Measurements from ENCODE around the gene GAGE12G.
"Not testable (repeated sequence)": the region's sequence is repeated elsewhere in the genome, so short reads cannot be mapped to it uniquely, and the experiment has no call there.

GAGE12G gene

DNA sequence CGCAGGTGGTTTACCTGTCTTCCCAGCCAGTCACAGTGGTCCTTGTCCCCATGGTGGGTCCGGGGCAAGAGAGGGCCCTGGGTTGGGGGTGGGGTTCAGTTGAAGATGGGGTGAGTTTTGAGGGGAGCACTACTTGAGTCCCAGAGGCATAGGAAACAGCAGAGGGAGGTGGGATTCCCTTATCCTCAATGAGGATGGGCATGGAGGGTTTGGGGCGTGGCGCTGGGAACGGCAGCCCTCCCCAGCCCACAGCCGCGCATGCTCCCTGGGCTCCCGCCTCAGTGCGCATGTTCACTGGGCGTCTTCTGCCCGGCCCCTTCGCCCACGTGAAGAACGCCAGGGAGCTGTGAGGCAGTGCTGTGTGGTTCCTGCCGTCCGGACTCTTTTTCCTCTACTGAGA lies at the start of gene GAGE12G:
GAGE12G (plus strand) TSS at position 301 of the 400 bp plus-strand sequence. CDS start 1,155 bp downstream, outside the sequence.
- not testable (repeated sequence) for DNase-seq

DNA sequence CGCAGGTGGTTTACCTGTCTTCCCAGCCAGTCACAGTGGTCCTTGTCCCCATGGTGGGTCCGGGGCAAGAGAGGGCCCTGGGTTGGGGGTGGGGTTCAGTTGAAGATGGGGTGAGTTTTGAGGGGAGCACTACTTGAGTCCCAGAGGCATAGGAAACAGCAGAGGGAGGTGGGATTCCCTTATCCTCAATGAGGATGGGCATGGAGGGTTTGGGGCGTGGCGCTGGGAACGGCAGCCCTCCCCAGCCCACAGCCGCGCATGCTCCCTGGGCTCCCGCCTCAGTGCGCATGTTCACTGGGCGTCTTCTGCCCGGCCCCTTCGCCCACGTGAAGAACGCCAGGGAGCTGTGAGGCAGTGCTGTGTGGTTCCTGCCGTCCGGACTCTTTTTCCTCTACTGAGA lies 38.3 kb upstream of the GAGE12G start, which contains the start of gene GAGE12C:
GAGE12C (plus strand) TSS at position 301 of the 400 bp plus-strand sequence. CDS start 1,155 bp downstream, outside the sequence.
- not testable (repeated sequence) for DNase-seq

DNA sequence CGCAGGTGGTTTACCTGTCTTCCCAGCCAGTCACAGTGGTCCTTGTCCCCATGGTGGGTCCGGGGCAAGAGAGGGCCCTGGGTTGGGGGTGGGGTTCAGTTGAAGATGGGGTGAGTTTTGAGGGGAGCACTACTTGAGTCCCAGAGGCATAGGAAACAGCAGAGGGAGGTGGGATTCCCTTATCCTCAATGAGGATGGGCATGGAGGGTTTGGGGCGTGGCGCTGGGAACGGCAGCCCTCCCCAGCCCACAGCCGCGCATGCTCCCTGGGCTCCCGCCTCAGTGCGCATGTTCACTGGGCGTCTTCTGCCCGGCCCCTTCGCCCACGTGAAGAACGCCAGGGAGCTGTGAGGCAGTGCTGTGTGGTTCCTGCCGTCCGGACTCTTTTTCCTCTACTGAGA lies 28.8 kb upstream of the GAGE12G start, which contains the start of gene GAGE12D:
GAGE12D (plus strand) TSS at position 301 of the 400 bp plus-strand sequence. CDS start 1,155 bp downstream, outside the sequence.
- not testable (repeated sequence) for DNase-seq

DNA sequence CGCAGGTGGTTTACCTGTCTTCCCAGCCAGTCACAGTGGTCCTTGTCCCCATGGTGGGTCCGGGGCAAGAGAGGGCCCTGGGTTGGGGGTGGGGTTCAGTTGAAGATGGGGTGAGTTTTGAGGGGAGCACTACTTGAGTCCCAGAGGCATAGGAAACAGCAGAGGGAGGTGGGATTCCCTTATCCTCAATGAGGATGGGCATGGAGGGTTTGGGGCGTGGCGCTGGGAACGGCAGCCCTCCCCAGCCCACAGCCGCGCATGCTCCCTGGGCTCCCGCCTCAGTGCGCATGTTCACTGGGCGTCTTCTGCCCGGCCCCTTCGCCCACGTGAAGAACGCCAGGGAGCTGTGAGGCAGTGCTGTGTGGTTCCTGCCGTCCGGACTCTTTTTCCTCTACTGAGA lies 19.2 kb upstream of the GAGE12G start, which contains the start of gene GAGE12E:
GAGE12E (plus strand) TSS at position 301 of the 400 bp plus-strand sequence. CDS start 1,155 bp downstream, outside the sequence.
- not testable (repeated sequence) for DNase-seq

GRCh38 chrX:49560542-49560941 lies 9.7 kb upstream of the GAGE12G start, which contains the start of gene GAGE12F:
Gene GAGE12F, plus strand, starts transcription at chrX:49560842. Its CDS starts 1,155 bp downstream, at chrX:49561997.
- DNase-seq: not testable (repeated sequence)

- DNase-seq: not testable (repeated sequence)
These were observed 1.5 kb upstream of the GAGE12G start for GRCh38 chrX:49568728-49569127.

GRCh38 chrX:49569152-49569551 lies 1.0 kb upstream of the GAGE12G start:
- not testable (repeated sequence) for DNase-seq

- DNase-seq: not testable (repeated sequence)
These were observed 9.4 kb downstream of the GAGE12G start, which contains the start of gene GAGE12H for GRCh38 chrX:49579649-49580048. Gene GAGE12H, plus strand, starts transcription at chrX:49579949. Its CDS starts 1,155 bp downstream, at chrX:49581104.

GRCh38 chrX:49589196-49589595 lies 19.0 kb downstream of the GAGE12G start, which contains the start of gene GAGE2A:
Gene GAGE2A, plus strand, starts transcription at chrX:49589496. Its CDS starts 1,155 bp downstream, at chrX:49590651.
- not testable (repeated sequence) for DNase-seq

- not testable (repeated sequence) for DNase-seq
These were observed 19.7 kb downstream of the GAGE12G start for GRCh38 chrX:49589769-49590478.

DNA sequence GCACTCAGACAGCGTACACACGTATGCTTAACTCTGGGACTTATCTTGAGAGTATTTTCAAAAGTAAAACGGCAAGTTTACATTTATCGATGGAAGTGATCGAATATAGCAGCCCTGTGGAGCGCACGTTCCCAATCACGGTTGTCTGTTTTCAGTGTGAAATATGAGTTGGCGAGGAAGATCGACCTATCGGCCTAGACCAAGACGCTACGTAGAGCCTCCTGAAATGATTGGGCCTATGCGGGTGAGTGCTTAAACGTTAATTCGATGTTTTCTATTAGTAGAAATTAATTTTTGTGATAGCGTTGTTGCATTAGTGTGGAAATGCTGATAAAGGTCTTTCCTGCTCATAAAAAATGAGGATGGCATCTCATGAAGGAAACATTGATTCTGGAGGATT lies 20.3 kb downstream of the GAGE12G start:
- not testable (repeated sequence) for DNase-seq

- not testable (repeated sequence) for DNase-seq
These were observed 28.5 kb downstream of the GAGE12G start, which contains the start of gene GAGE1 for GRCh38 chrX:49598720-49599119. Gene GAGE1, plus strand, starts transcription at chrX:49599020. Its CDS starts 1,155 bp downstream, at chrX:49600175.

- DNase-seq: no peak
These were observed 40.6 kb downstream of the GAGE12G start for GRCh38 chrX:49610718-49611310.

DNA sequence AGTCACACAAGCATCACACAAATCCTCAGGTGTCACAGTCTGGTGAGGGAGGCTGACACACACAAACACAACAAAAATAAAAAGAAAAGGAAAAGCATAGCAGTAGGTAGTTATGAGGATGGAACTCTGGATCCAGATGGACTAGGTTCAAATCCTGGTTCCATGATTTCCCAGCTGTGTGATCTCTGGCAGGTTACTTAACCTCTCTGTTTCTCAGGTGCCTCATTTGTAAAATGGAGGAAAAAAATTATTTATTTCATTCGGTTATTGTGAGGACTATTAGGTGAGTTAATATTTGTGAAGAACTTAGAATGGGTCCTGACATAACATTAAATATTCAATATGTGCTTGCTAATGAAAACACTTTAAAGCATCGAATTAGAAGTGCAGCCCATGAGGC lies 48.4 kb downstream of the GAGE12G start:
- no peak for DNase-seq

Data from NCI-H2029 (cell line).